Ishikawa (cell line): ENCODE data around the gene HOXA3.

Experiments used
- EP300 ChIP-seq: IDR thresholded peaks from 2 replicates; pipeline ENCODE4 v1.6.1; 2012; ENCODE audit warnings: borderline replicate concordance
- TAF1 ChIP-seq: IDR thresholded peaks from 2 replicates; pipeline ENCODE4 v1.6.1; 2012; ENCODE audit warnings: low read depth, mild to moderate bottlenecking
- TF ChIP-seq, protein P1 (sequence below): IDR thresholded peaks from 2 replicates; pipeline ENCODE4 v1.6.1; 2012

DNA sequence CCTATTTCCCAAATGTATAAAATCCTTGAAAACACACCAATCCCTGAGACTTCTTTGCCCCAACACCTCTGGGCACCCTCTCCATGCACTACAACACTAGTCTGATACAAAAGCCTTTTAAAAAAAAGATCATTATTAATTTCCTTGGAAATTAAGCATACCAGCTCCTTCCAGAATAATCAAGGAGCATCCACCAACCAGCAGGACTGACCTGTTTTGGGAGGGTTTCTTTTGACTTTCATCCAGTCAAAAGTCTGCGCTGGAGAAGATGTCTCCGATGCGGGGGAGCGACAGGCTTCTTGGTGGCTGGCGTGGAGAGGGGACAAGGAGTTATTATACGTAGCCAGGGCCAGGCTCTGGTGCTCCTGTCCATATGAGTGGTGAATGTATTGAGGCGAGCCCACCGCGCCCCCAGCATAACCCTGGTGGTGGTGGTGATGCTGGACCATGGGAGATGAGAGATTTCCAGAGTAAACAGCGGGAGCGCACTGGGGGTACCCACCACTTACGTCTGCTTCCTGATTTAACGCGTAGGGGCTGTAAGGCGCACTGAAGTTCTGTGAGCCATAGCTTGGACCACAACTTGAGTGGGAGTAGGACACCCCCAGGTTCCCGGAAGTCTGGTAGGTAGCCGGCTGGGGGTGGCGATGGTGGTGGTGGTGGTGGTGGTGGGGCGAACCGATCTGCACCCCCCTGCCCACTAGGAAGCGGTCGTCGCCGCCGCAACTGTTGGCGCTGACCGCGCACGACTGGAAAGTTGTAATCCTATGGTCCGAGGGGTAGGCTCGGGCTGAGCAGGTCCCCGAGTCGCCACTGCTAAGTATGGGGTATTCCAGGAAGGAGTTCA lies 57.1 kb downstream of the HOXA3 start:
- TF ChIP-seq EP300, result no peak
- no peak for TF ChIP-seq TAF1
- TF ChIP-seq, protein P1, sequence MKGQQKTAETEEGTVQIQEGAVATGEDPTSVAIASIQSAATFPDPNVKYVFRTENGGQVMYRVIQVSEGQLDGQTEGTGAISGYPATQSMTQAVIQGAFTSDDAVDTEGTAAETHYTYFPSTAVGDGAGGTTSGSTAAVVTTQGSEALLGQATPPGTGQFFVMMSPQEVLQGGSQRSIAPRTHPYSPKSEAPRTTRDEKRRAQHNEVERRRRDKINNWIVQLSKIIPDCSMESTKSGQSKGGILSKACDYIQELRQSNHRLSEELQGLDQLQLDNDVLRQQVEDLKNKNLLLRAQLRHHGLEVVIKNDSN, result no peak
